Rectal smooth muscle tissue (tissue), 1 donor: Measurements from ENCODE around the gene GLIS1.

ENCODE experiments used
- H3K27ac ChIP-seq: one replicate; pipeline ENCODE4 v1.7.0; 2013; ENCODE audit warnings: low read depth, low read length, inconsistent platforms
- H3K27me3 ChIP-seq: one replicate; pipeline ENCODE4 v1.7.0; 2013; ENCODE audit warnings: low read length; ENCODE audit not compliant: control insufficient read depth, insufficient read depth
- H3K36me3 ChIP-seq: one replicate; pipeline ENCODE4 v1.7.0; 2013; ENCODE audit warnings: low read length; ENCODE audit not compliant: control insufficient read depth, insufficient read depth
- H3K4me1 ChIP-seq: one replicate; pipeline ENCODE4 v1.7.0; 2013; ENCODE audit warnings: low read length; ENCODE audit not compliant: control insufficient read depth, insufficient read depth
- H3K4me3 ChIP-seq: one replicate; pipeline ENCODE4 v1.7.0; 2013; ENCODE audit warnings: low read length
- H3K9ac ChIP-seq: one replicate; pipeline ENCODE4 v1.7.0; 2013; ENCODE audit warnings: low read length

The GLIS1 gene

DNA sequence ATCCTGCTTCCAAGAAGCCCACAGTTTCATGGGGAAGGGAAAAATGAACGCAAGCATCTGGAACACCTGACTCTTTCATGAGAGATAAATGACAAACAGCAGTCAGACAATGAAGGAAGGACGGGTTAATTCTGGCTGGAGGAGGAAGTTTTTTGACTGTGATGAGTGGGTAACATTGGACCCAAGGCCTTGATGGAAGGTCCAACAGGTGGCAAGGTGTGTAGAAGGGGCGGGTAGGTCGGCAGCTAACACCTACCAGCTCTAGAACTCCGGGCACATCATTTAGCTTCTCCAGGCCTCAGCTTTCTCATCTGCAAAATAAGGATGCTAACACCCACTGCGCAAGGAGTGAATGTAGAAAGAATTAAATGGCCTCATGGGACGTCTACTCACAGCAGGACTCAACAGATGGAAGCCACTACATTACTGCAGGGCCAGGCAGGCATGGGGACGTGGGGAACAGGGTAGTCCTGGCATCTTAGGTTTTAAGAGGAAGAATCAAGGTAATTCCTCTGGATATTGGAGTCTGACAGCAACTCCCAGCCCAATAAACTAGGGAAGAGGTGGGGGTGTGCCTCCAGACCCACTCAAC is 12.9 kb downstream of the GLIS1 start:
- no peak overlapping the region for H3K4me3 ChIP-seq
- no peak overlapping the region for H3K27ac ChIP-seq

GRCh38 chr1:53725238-53725689 is 13.7 kb downstream of the GLIS1 start:
- Histone ChIP-seq H3K36me3 (no peaks in the 10 kb centered on the region), H3K27me3 (no peaks in the 10 kb centered on the region), H3K4me3 (no peak overlapping the region), H3K27ac (no peak overlapping the region), H3K9ac (no peak overlapping the region), H3K4me1 (no peaks in the 10 kb centered on the region)

More for the DNA sequence above, 12.9 kb downstream of the GLIS1 start:
- Histone ChIP-seq H3K4me1 (no peaks in the 10 kb centered on the region), H3K27me3 (no peaks in the 10 kb centered on the region), H3K9ac (no peak overlapping the region), H3K36me3 (no peaks in the 10 kb centered on the region)

GRCh38 chr1:53722025-53722424 is 16.9 kb downstream of the GLIS1 start:
- Histone ChIP-seq H3K27me3 (no peaks in the 10 kb centered on the region), H3K9ac (no peak overlapping the region), H3K4me3 (no peak overlapping the region), H3K27ac (no peak overlapping the region), H3K36me3 (no peaks in the 10 kb centered on the region), H3K4me1 (no peaks in the 10 kb centered on the region)

DNA sequence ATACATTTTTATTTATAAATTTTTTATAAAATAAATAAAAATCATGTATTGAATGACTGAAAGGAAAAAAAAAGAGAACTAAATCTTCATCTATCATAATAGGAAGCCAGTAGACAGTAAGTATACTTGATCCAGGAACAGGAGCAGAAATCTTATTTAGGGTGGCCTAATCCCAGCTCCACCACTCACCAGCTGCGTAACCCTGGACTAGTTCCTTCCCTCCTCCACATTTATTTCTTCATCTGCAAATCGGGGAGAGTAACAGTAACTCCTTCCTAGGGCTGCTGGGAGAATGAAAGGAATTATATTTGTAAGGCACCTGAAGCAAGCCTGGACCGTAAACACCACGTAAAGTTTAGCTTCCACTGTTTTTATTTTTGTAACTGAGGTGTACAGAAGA is 17.9 kb downstream of the GLIS1 start:
- Histone ChIP-seq H3K27me3 (no peaks in the 10 kb centered on the region), H3K4me3 (no peak overlapping the region), H3K27ac (no peak overlapping the region), H3K4me1 (no peaks in the 10 kb centered on the region), H3K9ac (no peak overlapping the region), H3K36me3 (no peaks in the 10 kb centered on the region)

DNA sequence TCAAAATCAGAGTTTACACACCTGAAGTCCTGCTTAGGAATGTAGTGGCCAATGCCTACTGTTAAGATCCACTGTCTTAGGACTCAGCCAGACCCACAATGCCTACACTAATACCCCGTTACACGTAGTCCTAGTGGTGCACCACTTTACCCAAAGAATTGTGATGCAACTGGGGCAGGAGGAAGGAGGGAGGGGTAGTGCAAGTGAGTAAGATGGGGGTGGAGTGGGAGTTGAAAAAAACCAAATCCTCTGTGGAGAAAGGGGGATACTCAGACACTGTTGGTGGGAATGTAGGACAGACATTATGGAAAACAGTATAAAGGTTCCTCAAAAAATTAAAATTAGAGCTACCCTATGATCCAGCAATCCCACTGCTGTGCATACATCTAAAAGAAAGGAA is 19.5 kb downstream of the GLIS1 start:
- Histone ChIP-seq H3K27ac (no peak overlapping the region), H3K36me3 (no peaks in the 10 kb centered on the region), H3K4me1 (no peaks in the 10 kb centered on the region), H3K9ac (no peak overlapping the region), H3K4me3 (no peak overlapping the region), H3K27me3 (no peaks in the 10 kb centered on the region)

DNA sequence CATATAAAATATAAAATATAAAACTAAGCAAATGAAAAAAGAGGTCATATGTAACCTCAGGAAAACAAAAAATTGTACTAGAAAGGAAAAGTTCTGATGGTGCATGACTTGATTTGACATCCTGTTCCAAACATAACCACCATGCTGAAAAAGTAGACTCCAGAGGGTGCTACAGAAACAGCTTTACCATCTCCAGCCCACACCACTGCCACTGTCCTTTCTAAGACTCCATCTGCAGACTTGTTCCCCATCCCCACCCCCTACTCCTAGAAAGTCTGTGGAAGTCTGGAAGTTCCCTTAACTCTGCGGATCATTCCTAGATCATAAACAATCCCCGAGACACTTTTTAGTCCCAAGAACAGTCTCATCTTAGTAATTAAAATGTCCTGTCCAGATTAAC is 20.5 kb downstream of the GLIS1 start:
- no peaks in the 10 kb centered on the region for H3K4me1 ChIP-seq
- no peaks in the 10 kb centered on the region for H3K36me3 ChIP-seq
- H3K27ac ChIP-seq = no peak overlapping the region
- no peak overlapping the region for H3K4me3 ChIP-seq
- H3K9ac ChIP-seq = no peak overlapping the region
- H3K27me3 ChIP-seq = no peaks in the 10 kb centered on the region

DNA sequence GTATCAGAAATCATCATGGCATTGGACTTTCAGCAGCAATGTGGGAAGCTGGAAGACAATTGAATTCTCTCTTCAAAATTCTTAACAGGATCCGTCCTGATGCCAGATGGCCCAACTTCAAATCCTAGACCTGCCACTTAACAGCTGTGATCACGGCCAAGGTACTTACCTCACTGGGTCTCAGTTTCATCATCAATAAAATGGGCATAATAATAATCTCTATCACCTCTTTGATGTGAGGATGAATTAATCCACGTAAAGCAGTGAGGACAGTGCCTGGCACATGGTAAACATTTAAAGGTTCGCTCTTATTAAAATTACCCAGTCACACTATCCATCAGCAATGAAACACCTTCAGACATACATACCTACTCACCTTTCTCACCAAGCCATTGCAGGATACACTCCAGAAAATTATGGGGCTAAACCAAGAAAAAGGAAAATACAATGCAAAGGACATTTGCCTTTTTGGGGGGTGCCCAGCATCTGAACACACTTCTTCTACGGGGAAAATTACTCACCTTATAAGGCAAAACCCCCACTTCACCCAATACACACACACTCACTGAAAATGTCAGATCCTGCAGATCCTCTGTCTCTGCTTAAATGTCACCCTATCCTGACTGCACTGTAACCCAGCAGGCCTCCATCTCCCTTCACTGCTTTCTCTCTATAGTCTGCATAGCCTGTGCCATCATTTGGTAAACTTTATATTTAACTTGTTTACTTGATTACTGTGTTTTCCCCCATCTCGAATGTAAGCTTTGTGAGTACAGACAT is 21.7 kb downstream of the GLIS1 start:
- Histone ChIP-seq H3K4me3 (no peak overlapping the region), H3K27ac (no peak overlapping the region), H3K9ac (no peak overlapping the region), H3K36me3 (no peaks in the 10 kb centered on the region), H3K4me1 (no peaks in the 10 kb centered on the region), H3K27me3 (no peaks in the 10 kb centered on the region)

GRCh38 chr1:53716150-53716549 is 22.8 kb downstream of the GLIS1 start:
- Histone ChIP-seq H3K4me1 (no peaks in the 10 kb centered on the region), H3K36me3 (no peaks in the 10 kb centered on the region), H3K27ac (no peak overlapping the region), H3K4me3 (no peak overlapping the region), H3K9ac (no peak overlapping the region), H3K27me3 (no peaks in the 10 kb centered on the region)

GRCh38 chr1:53715478-53715877 is 23.5 kb downstream of the GLIS1 start:
- Histone ChIP-seq H3K27me3 (no peaks in the 10 kb centered on the region), H3K4me3 (no peak overlapping the region)

DNA sequence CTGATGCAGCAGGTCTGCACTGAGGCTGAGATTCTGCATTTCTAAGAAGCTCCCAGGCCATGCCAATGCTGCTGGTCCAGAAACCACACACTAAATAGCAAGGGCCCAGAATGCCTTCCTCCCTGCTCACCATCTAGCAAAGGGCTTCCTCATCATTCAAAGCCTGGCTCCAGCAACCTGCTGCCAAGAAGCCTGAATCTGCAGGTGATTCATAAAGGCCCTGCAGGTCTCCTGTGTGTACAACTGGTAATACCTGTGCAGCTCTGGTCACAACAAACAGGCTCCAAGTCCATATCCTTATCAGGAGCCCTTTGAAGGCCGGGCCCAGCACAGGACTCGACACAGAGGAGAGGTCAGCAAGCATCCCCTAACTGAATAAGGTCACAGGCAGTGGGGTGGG is 26.7 kb downstream of the GLIS1 start:
- no peaks in the 10 kb centered on the region for H3K36me3 ChIP-seq
- no peaks in the 10 kb centered on the region for H3K4me1 ChIP-seq
- no peak overlapping the region for H3K4me3 ChIP-seq
- H3K27me3 ChIP-seq = no peaks in the 10 kb centered on the region
- H3K9ac ChIP-seq = no peak overlapping the region
- no peak overlapping the region for H3K27ac ChIP-seq

More at GRCh38 chr1:53715478-53715877, 23.5 kb downstream of the GLIS1 start:
- Histone ChIP-seq H3K27ac (no peak overlapping the region), H3K4me1 (no peaks in the 10 kb centered on the region), H3K9ac (no peak overlapping the region), H3K36me3 (no peaks in the 10 kb centered on the region)

DNA sequence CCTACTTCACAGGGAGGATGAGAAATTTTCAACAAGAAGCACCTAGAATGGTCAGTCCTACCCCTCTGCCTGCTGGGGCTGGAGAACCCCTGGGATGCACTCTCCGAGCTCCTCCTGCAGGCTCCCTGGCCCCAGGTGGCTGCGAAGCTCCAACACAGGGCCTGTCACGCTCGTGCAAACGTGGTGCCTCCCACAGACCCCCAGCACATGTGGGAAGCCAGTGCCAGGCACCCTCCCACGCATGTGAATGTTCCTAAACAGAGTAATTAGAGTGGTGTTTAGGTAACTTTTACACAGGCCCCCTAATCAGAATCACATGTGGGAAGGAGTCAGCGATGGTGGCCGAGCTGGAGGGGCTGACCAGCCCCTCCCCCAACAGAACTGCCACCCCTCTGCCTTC is 28.4 kb downstream of the GLIS1 start:
- H3K27ac ChIP-seq = no peak overlapping the region
- H3K27me3 ChIP-seq = no peaks in the 10 kb centered on the region
- H3K36me3 ChIP-seq = no peaks in the 10 kb centered on the region

DNA sequence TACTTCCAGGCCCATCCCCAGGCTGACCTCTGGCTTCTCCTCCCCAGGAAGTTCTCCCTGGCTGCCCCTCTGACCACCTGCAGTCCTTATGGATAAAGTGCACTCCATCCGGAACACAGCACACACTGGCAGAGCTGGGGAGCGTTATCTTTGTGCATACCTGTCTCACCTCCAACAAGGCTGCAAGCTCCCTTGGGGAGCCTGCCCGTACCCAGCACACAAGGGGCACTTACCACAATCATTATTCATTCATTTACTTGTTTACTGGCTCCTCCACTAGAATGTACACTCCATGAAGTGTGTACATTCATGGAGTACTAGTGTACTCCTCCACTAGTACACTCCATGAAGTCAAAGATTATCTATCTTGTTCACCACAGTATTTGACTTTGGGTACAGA is 30.3 kb downstream of the GLIS1 start:
- H3K9ac ChIP-seq = no peak overlapping the region
- no peaks in the 10 kb centered on the region for H3K4me1 ChIP-seq
- no peaks in the 10 kb centered on the region for H3K27me3 ChIP-seq
- no peaks in the 10 kb centered on the region for H3K36me3 ChIP-seq
- H3K4me3 ChIP-seq = no peak overlapping the region
- no peak overlapping the region for H3K27ac ChIP-seq

More for the DNA sequence above, 28.4 kb downstream of the GLIS1 start:
- Histone ChIP-seq H3K4me3 (no peak overlapping the region), H3K4me1 (no peaks in the 10 kb centered on the region), H3K9ac (no peak overlapping the region)

- no peaks in the 10 kb centered on the region for H3K36me3 ChIP-seq
- H3K27me3 ChIP-seq = no peaks in the 10 kb centered on the region
- H3K9ac ChIP-seq = no peak overlapping the region
- no peak overlapping the region for H3K4me3 ChIP-seq
- no peaks in the 10 kb centered on the region for H3K4me1 ChIP-seq
- H3K27ac ChIP-seq = no peak overlapping the region
These were observed 32.6 kb downstream of the GLIS1 start for GRCh38 chr1:53706356-53706755.
